ENCODE data around the gene MYOC. TPM values are rescaled to one million over a fixed set of nuclear protein-coding genes. Genes with fewer than 3 reads are reported as not detected.
"Not testable (repeated sequence)": the region's sequence is repeated elsewhere in the genome, so short reads cannot be mapped to it uniquely, and the experiment has no call there.

MYOC gene
- total RNA-seq, 5 donors from 2014 or later (not counting 1 experiment from before 2014, with no cell fraction given): not detected

GRCh38 chr1:171600862-171601261, 51.6 kb downstream of the MYOC start:
- WGBS (ENCODE audit: insufficient coverage): 100% methylated on average over 8 of the region's 13 CpGs
- DNase-seq (no peak), ATAC-seq (replicated peaks in 1 of 4) (no peak)
- Histone ChIP-seq H3K4me1 (ENCODE audit: control insufficient read depth in 1 of 2, extremely low read depth in 1 of 2, insufficient read depth in 2 of 2, low read length in 2 of 2) (no peaks in the 10 kb centered on the region), H3K4me3 (ENCODE audit: control insufficient read depth in 1 of 2, extremely low read depth in 1 of 2, low read length in 1 of 2) (no peak overlapping the region), H3K36me3 (ENCODE audit: control insufficient read depth in 2 of 2, extremely low read depth in 1 of 2, insufficient read depth in 1 of 2, low read length in 1 of 2) (no peaks in the 10 kb centered on the region), H3K27ac (ENCODE audit: low read length) (no peak overlapping the region), H3K27me3 (replicated peaks in 1 of 2; ENCODE audit: control insufficient read depth in 2 of 2, extremely low read depth in 1 of 2, insufficient read depth in 2 of 2, low read length in 1 of 2) (no peaks in the 10 kb centered on the region), H3K9me3 (no peaks in the 10 kb centered on the region)
- CTCF ChIA-PET: no interaction called here
- H3K4me1 Mint-ChIP-seq: peaks cover 0 to 5% (median 0%) of the 10 kb centered on the region in 3 donors
- H3K27me3 Mint-ChIP-seq: no peaks in the 10 kb centered on the region
- peaks cover 3% of the 10 kb centered on the region for H3K36me3 Mint-ChIP-seq
- no peak overlapping the region for H3K4me3 Mint-ChIP-seq
- peaks cover 0 to 4% (median 0%) of the 10 kb centered on the region in 3 donors for H3K9me3 Mint-ChIP-seq
- no peak overlapping the region for H3K27ac Mint-ChIP-seq
- POLR2A ChIA-PET: no interaction called here

GRCh38 chr1:171600310-171600709, 52.2 kb downstream of the MYOC start:
- H3K27ac Mint-ChIP-seq; H3K4me1 ChIP-seq (ENCODE audit: control insufficient read depth in 1 of 2, extremely low read depth in 1 of 2, insufficient read depth in 2 of 2, low read length in 2 of 2); H3K36me3 Mint-ChIP-seq; H3K9me3 ChIP-seq; H3K4me1 Mint-ChIP-seq; H3K27me3 ChIP-seq (replicated peaks in 1 of 2; ENCODE audit: control insufficient read depth in 2 of 2, extremely low read depth in 1 of 2, insufficient read depth in 2 of 2, low read length in 1 of 2); POLR2A ChIA-PET; H3K9me3 Mint-ChIP-seq; CTCF ChIA-PET; H3K27me3 Mint-ChIP-seq; H3K4me3 ChIP-seq (ENCODE audit: control insufficient read depth in 1 of 2, extremely low read depth in 1 of 2, low read length in 1 of 2); H3K27ac ChIP-seq (ENCODE audit: low read length); H3K4me3 Mint-ChIP-seq; ATAC-seq (replicated peaks in 1 of 4); DNase-seq; H3K36me3 ChIP-seq (ENCODE audit: control insufficient read depth in 2 of 2, extremely low read depth in 1 of 2, insufficient read depth in 1 of 2, low read length in 1 of 2): not testable (repeated sequence)
- WGBS (ENCODE audit: insufficient coverage): no CpG with 5 or more reads among the region's 2 CpGs

- ChIA-PET POLR2A (interaction anchor here in 1 of 2 donors (0.7 kb wide), 1 partner anchor 1033 kb away, joined by 3 read pairs; no protein-coding TSS in a partner anchor), CTCF (no interaction called here)
- Histone ChIP-seq H3K4me3 (ENCODE audit: control insufficient read depth in 1 of 2, extremely low read depth in 1 of 2, low read length in 1 of 2) (no peak overlapping the region), H3K27me3 (replicated peaks in 1 of 2; ENCODE audit: control insufficient read depth in 2 of 2, extremely low read depth in 1 of 2, insufficient read depth in 2 of 2, low read length in 1 of 2) (no peaks in the 10 kb centered on the region), H3K9me3 (no peaks in the 10 kb centered on the region), H3K36me3 (ENCODE audit: control insufficient read depth in 2 of 2, extremely low read depth in 1 of 2, insufficient read depth in 1 of 2, low read length in 1 of 2) (peaks cover 0 to 14% of the 10 kb centered on the region in 2 donors), H3K4me1 (ENCODE audit: control insufficient read depth in 1 of 2, extremely low read depth in 1 of 2, insufficient read depth in 2 of 2, low read length in 2 of 2) (no peaks in the 10 kb centered on the region), H3K27ac (ENCODE audit: low read length) (no peak overlapping the region)
- Mint-ChIP-seq H3K27me3 (no peaks in the 10 kb centered on the region), H3K4me1 (peaks cover 0 to 5% (median 0%) of the 10 kb centered on the region in 3 donors), H3K9me3 (peaks cover 0 to 4% (median 0%) of the 10 kb centered on the region in 3 donors), H3K4me3 (no peak overlapping the region), H3K36me3 (peaks cover 17% of the 10 kb centered on the region), H3K27ac (no peak overlapping the region)
- ATAC-seq (replicated peaks in 1 of 4): no peak
- no peak for DNase-seq
- no CpG with 5 or more reads among the region's 1 CpG for WGBS (ENCODE audit: insufficient coverage)
Measured at GRCh38 chr1:171597203-171597602, 55.3 kb downstream of the MYOC start.

GRCh38 chr1:171596705-171597104, 55.8 kb downstream of the MYOC start:
- no peaks in the 10 kb centered on the region for H3K4me1 ChIP-seq (ENCODE audit: control insufficient read depth in 1 of 2, extremely low read depth in 1 of 2, insufficient read depth in 2 of 2, low read length in 2 of 2)
- Mint-ChIP-seq H3K27me3 (no peaks in the 10 kb centered on the region), H3K36me3 (peaks cover 22% of the 10 kb centered on the region), H3K4me1 (peaks cover 0 to 5% (median 0%) of the 10 kb centered on the region in 3 donors), H3K27ac (no peak overlapping the region), H3K4me3 (no peak overlapping the region), H3K9me3 (peaks cover 0 to 4% (median 0%) of the 10 kb centered on the region in 3 donors)
- no peak overlapping the region for H3K27ac ChIP-seq (ENCODE audit: low read length)
- no CpG with 5 or more reads among the region's 2 CpGs for WGBS (ENCODE audit: insufficient coverage)
- ChIA-PET POLR2A (no interaction called here), CTCF (no interaction called here)
- H3K36me3 ChIP-seq (ENCODE audit: control insufficient read depth in 2 of 2, extremely low read depth in 1 of 2, insufficient read depth in 1 of 2, low read length in 1 of 2): peaks cover 0 to 19% of the 10 kb centered on the region in 2 donors
- H3K27me3 ChIP-seq (replicated peaks in 1 of 2; ENCODE audit: control insufficient read depth in 2 of 2, extremely low read depth in 1 of 2, insufficient read depth in 2 of 2, low read length in 1 of 2): no peaks in the 10 kb centered on the region
- H3K4me3 ChIP-seq (ENCODE audit: control insufficient read depth in 1 of 2, extremely low read depth in 1 of 2, low read length in 1 of 2): no peak overlapping the region
- no peak for DNase-seq
- no peaks in the 10 kb centered on the region for H3K9me3 ChIP-seq
- ATAC-seq (replicated peaks in 1 of 4): no peak

- peaks cover 0 to 4% (median 0%) of the 10 kb centered on the region in 3 donors for H3K9me3 Mint-ChIP-seq
- DNase-seq: no peak
- H3K27me3 ChIP-seq (replicated peaks in 1 of 2; ENCODE audit: control insufficient read depth in 2 of 2, extremely low read depth in 1 of 2, insufficient read depth in 2 of 2, low read length in 1 of 2): no peaks in the 10 kb centered on the region
- peak overlapping the region; percentile 11 to 56 for H3K27ac Mint-ChIP-seq
- POLR2A ChIA-PET: no interaction called here
- peaks cover 0 to 25% of the 10 kb centered on the region in 2 donors for H3K36me3 ChIP-seq (ENCODE audit: control insufficient read depth in 2 of 2, extremely low read depth in 1 of 2, insufficient read depth in 1 of 2, low read length in 1 of 2)
- no peaks in the 10 kb centered on the region for H3K27me3 Mint-ChIP-seq
- ATAC-seq (replicated peaks in 1 of 4): no peak
- CTCF ChIA-PET: no interaction called here
- H3K4me3 Mint-ChIP-seq: no peak overlapping the region
- no peak overlapping the region for H3K4me3 ChIP-seq (ENCODE audit: control insufficient read depth in 1 of 2, extremely low read depth in 1 of 2, low read length in 1 of 2)
- H3K27ac ChIP-seq (ENCODE audit: low read length): no peak overlapping the region
- H3K4me1 ChIP-seq (ENCODE audit: control insufficient read depth in 1 of 2, extremely low read depth in 1 of 2, insufficient read depth in 2 of 2, low read length in 2 of 2): no peaks in the 10 kb centered on the region
- H3K36me3 Mint-ChIP-seq: peaks cover 28% of the 10 kb centered on the region
- H3K9me3 ChIP-seq: no peaks in the 10 kb centered on the region
- no CpG with 5 or more reads among the region's 1 CpG for WGBS (ENCODE audit: insufficient coverage)
- peaks cover 0 to 5% (median 0%) of the 10 kb centered on the region in 3 donors for H3K4me1 Mint-ChIP-seq
Measured at GRCh38 chr1:171596119-171596518, 56.4 kb downstream of the MYOC start.

- ChIA-PET CTCF (no interaction called here), POLR2A (no interaction called here)
- DNase-seq: no peak
- no peak for ATAC-seq (replicated peaks in 1 of 4)
- Mint-ChIP-seq H3K4me1 (peaks cover 0 to 5% (median 0%) of the 10 kb centered on the region in 3 donors), H3K36me3 (peaks cover 36% of the 10 kb centered on the region), H3K27me3 (no peaks in the 10 kb centered on the region), H3K9me3 (peaks cover 0 to 4% (median 0%) of the 10 kb centered on the region in 3 donors), H3K27ac (peak overlapping the region in 1 of 2 donors; percentile 35), H3K4me3 (no peak overlapping the region)
- Histone ChIP-seq H3K9me3 (no peaks in the 10 kb centered on the region), H3K36me3 (ENCODE audit: control insufficient read depth in 2 of 2, extremely low read depth in 1 of 2, insufficient read depth in 1 of 2, low read length in 1 of 2) (peaks cover 0 to 33% of the 10 kb centered on the region in 2 donors), H3K27me3 (replicated peaks in 1 of 2; ENCODE audit: control insufficient read depth in 2 of 2, extremely low read depth in 1 of 2, insufficient read depth in 2 of 2, low read length in 1 of 2) (no peaks in the 10 kb centered on the region), H3K27ac (ENCODE audit: low read length) (no peak overlapping the region), H3K4me1 (ENCODE audit: control insufficient read depth in 1 of 2, extremely low read depth in 1 of 2, insufficient read depth in 2 of 2, low read length in 2 of 2) (no peaks in the 10 kb centered on the region), H3K4me3 (ENCODE audit: control insufficient read depth in 1 of 2, extremely low read depth in 1 of 2, low read length in 1 of 2) (no peak overlapping the region)
- no CpG with 5 or more reads among the region's 1 CpG for WGBS (ENCODE audit: insufficient coverage)
Measured at GRCh38 chr1:171595324-171595723, 57.2 kb downstream of the MYOC start.

GRCh38 chr1:171590022-171590421, 62.5 kb downstream of the MYOC start:
- H3K27ac ChIP-seq (ENCODE audit: low read length): no peak overlapping the region
- H3K4me3 ChIP-seq (ENCODE audit: control insufficient read depth in 1 of 2, extremely low read depth in 1 of 2, low read length in 1 of 2): no peak overlapping the region
- Mint-ChIP-seq H3K27ac (peak overlapping the region in 1 of 2 donors; percentile 4), H3K36me3 (peaks cover 67% of the 10 kb centered on the region), H3K4me3 (no peak overlapping the region), H3K9me3 (no peaks in the 10 kb centered on the region), H3K4me1 (peaks cover 0 to 1% (median 0%) of the 10 kb centered on the region in 3 donors), H3K27me3 (no peaks in the 10 kb centered on the region)
- ChIA-PET CTCF (no interaction called here), POLR2A (interaction anchor here in 1 of 2 donors (0.7 kb wide), 1 partner anchor 86 kb away, joined by 8 read pairs; no protein-coding TSS in a partner anchor)
- no peaks in the 10 kb centered on the region for H3K9me3 ChIP-seq
- no peaks in the 10 kb centered on the region for H3K4me1 ChIP-seq (ENCODE audit: control insufficient read depth in 1 of 2, extremely low read depth in 1 of 2, insufficient read depth in 2 of 2, low read length in 2 of 2)
- 100% methylated on average over 1 of the region's 1 CpG for WGBS (ENCODE audit: insufficient coverage)
- ATAC-seq (replicated peaks in 1 of 4) (no peak), DNase-seq (no peak)
- no peaks in the 10 kb centered on the region for H3K27me3 ChIP-seq (replicated peaks in 1 of 2; ENCODE audit: control insufficient read depth in 2 of 2, extremely low read depth in 1 of 2, insufficient read depth in 2 of 2, low read length in 1 of 2)
- peaks cover 13 to 80% of the 10 kb centered on the region in 2 donors for H3K36me3 ChIP-seq (ENCODE audit: control insufficient read depth in 2 of 2, extremely low read depth in 1 of 2, insufficient read depth in 1 of 2, low read length in 1 of 2)

All from T-cell (primary cell).